HG02610 (cell line): ENCODE measurements around the gene ZNF280B.
"Not testable (repeated sequence)": the region's sequence is repeated elsewhere in the genome, so short reads cannot be mapped to it uniquely, and the experiment has no call there.

Source experiments
- ATAC-seq: cut with Tn5 transposase; IDR thresholded peaks from one replicate; pipeline ENCODE4 v1.9.1; 2021; ENCODE audit warnings: mild to moderate bottlenecking, moderate library complexity; ENCODE audit not compliant: unreplicated experiment

ZNF280B gene

GRCh38 chr22:22465782-22466181 is 42.8 kb downstream of the ZNF280B start:
- no peak for ATAC-seq

- no peak for ATAC-seq
These were observed 43.4 kb downstream of the ZNF280B start for GRCh38 chr22:22465094-22465602.

DNA sequence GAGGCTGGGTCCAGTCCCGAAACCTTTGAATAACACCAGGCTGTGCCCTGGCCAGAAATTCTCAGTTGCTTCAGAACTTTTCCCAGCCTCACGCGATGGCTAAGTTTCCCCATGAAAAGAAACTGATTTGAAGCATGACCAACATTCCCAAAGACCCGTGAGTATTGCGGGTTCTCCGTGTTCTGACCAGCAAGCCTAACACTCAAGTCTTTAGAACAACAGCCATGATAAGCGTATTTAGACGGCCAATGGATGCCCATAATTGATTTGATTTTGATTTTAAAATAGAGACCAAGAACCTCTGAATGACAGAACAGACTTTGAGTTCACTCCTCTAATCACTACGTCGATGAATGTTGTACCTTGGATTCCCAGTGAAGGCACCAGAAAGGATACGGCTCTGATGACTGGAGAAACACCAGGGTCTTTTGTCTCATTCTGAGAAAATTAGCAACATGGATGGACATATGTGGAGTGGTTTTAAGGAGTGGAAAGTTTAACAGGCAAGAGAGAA is 43.9 kb downstream of the ZNF280B start:
- ATAC-seq: no peak

- ATAC-seq: no peak
These were observed 44.5 kb downstream of the ZNF280B start for GRCh38 chr22:22463855-22464540.

DNA sequence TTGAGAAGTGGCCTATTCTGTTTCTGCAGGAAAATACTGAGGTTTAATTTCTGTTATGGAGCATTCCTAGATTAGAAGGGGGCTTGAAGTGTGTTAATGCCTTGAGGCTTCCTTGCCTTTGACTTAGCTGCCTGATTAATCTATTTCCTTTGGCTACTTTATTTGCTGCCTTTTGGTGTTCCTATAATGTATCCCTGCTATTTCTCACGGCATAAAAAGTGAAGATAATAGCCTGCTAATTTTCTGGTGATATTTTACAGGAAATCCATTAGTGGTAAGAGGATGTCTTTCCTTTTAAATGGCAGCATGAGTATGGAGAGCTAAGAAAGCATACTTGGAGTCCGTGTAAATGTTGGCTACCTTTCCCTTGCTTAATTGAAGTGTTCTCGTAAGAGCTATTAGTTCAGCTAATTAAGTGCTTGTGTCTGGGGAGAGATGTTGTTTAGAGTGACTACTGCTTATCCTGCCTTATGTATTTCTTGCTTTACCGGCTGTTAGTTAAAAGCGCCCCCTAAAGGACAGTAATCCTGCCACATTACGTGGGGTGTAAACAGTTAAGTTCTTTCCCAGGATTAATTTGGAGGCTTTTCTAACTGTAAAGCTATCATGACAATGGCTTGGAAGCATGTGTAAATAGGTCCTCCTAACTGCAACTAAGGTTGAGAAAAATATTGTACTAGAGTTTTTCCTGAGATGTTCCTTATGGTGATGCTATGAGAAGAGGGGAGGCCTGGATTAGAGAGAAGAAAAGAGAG is 45.6 kb downstream of the ZNF280B start:
- ATAC-seq: no peak

- ATAC-seq: no peak
These were observed 47.0 kb downstream of the ZNF280B start for GRCh38 chr22:22461583-22461982.

- ATAC-seq: no peak
These were observed 47.4 kb downstream of the ZNF280B start for GRCh38 chr22:22461111-22461510.

DNA sequence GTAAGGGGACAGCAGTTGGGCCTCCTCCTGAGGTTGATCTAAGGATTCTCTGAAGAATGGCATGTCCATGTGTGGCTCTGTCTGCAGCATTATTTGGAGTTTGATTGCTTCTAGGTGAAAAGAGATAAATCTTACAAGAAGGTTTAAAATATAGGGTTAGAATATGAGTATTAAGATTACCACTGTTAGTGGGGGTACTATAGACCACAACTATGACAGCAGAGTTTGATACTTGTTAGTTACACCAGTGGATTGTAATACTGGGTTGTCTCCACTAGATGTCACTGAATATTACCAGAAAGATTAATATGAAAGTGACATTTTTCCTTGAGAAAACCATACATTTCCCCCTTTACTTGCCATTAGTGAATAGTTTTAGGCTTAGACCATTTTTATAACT is 47.9 kb downstream of the ZNF280B start:
- ATAC-seq: no peak

DNA sequence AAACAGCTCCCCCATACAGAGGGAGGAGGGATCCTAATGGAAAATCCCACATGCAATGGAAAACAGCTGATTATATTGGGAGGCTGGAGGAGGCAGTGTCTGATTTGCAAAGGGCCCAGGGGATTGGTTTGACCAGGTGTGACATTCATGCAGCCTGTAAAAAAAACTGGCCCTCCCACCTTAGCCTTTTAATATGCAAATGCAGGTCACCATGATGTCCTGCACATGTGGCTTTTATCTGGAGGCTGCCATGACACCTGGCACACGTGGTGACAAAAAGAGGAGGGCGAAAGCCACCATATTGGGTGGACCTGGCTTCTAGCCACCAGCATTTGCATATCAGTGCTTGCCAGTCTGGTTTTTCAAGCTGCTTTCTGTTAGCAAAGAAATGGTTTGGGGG is 48.5 kb downstream of the ZNF280B start:
- no peak for ATAC-seq

DNA sequence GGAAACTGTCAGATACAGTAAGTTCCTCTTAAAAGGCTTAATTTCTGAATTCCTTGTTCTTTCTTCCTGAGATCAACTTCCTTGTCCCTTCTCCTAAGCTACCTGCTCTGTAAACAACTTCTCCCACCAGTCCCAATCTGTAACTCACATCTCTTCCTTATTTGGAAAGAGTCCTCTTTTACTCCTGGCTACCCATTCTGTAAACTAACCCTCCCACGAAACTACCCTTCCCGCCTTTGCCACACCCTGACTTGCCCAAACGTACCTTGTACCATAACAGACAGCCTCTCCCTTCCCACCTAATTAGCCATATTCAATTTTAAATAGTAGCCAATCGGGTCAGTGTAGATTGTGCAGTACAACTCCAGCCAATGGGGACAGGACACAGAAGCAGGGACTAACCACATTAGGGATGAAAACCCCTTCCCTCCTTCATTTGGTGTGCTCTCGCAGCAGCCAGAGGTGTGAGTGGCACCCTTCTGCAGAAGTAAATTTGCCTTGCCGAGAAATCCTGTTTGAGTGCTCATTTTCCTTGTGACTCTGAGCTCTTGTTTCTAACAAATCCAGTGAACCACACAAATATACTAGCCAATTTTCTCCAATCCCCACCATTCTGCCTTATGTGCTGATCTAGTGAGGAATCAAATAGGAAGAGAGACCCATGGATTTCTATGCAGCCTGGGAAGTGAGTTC is 49.5 kb downstream of the ZNF280B start:
- ATAC-seq: no peak

DNA sequence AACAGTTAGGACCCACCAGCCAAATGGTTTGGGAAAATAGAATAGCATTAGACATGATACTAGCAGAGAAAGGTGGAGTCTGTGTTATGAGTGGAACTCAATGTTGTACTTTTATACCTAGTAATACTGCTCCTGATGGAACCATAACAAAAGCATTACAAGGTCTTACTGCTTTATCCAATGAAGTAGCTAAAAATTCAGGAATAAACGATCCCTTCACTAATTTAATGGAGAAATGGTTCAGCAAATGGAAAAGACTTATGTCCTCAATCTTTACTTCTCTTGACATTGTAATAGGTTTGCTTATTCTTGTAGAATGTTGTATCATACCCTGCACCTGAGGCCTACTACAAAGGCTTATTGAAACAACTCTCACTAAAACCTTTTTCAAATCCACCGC is 50.2 kb downstream of the ZNF280B start:
- no peak for ATAC-seq

DNA sequence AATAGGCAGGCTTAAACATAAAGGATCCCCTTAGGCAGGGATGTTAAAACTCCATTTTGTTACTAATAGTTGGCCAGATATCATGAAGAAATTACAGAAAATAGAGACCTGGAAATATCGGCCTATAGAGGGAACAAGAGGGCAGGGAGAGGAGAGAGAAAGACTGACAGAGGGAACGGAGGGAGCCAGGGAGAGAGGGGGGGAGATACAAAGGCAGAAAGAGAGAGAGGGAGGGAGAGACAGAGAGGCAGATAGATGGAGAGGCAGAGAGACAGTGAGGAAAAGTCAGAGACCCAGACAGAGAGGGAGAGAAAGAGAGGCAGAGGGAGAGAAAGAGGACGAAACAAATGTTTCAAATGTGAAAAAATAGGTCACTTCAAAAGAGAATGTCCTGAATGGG is 53.5 kb downstream of the ZNF280B start:
- ATAC-seq: no peak

- no peak for ATAC-seq
These were observed 55.4 kb downstream of the ZNF280B start for GRCh38 chr22:22452996-22453686.

DNA sequence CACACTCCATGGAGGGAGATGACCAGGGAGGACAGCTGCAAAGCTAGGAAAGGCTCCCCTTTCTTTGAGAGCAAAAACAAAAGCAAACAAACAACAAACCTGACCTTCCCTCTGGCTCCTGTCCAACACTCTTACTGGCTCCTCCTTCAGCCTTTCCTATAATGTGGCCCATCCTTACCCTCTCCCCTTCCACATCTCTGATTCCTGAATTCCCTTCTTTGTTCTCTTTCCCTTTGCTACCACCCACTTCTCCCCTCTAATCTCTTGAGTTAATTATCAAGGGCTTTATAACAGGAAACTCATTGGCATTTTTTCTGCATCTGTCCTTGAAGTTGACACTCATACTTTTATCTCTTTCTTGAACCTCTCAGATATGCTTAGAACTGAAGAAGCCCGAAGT is 56.3 kb downstream of the ZNF280B start:
- ATAC-seq: no peak

- ATAC-seq: peak; percentile 75
These were observed 58.2 kb downstream of the ZNF280B start for GRCh38 chr22:22450343-22450839.

DNA sequence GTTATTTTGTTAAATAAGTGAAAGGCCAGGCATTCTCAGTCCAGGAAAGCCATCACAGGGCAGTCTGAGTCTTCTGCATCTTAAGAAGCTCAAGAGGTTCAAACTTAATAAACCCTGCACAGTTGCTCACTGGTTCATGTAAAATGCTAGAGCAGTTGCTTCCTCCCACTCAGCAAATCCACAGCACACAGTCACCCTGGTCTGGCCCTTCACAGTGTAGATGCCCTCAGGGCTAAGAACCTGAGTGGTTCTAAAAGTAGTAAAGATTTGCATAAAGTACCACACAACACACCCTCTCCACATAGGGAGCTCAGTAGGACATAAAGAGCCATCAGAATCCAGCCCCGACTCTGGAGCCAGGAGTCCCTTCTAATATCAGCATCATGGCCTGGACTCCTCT is 58.7 kb downstream of the ZNF280B start:
- no peak for ATAC-seq

- ATAC-seq: no peak
These were observed 62.0 kb downstream of the ZNF280B start for GRCh38 chr22:22446517-22446916.

GRCh38 chr22:22444007-22444589 is 64.4 kb downstream of the ZNF280B start:
- not testable (repeated sequence) for ATAC-seq

- ATAC-seq: no peak
These were observed 65.4 kb downstream of the ZNF280B start for GRCh38 chr22:22442928-22443709.

DNA sequence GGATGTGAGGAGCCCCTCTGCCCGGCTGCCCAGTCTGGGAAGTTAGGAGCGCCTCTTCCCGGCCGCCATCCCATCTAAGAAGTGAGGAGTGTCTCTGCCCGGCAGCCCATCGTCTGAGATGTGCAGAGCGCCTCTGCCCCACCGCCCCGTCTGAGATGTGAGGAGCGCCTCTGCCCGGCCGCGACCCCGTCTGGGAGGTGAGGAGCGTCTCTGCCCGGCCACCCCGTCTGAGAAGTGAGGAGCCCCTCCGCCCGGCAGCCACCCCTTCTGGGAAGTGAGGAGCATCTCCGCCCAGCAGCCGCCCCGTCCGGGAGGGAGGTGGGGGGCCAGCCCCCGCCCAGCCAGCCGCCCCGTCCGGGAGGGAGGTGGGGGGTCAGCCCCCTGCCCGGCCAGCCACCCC is 66.9 kb downstream of the ZNF280B start:
- ATAC-seq: not testable (repeated sequence)
